Endodermal cell (in vitro differentiated cells): ENCODE results near the gene TCP11. TPM values are rescaled to one million over a fixed set of nuclear protein-coding genes. Genes with fewer than 3 reads are reported as not detected.

ENCODE experiments used
- DNase-seq: peaks from one replicate; pipeline ENCODE4 v3.0.0-alpha.2; 2017
- H3K27ac ChIP-seq: 2 replicates; pipeline ENCODE4 v1.5.1; 2013; ENCODE audit warnings: mild to moderate bottlenecking, low read depth, low read length, moderate library complexity
- H3K27me3 ChIP-seq: 2 replicates; pipeline ENCODE4 v1.6.1; 2013; ENCODE audit warnings: mild to moderate bottlenecking, low read length, moderate library complexity; ENCODE audit not compliant: insufficient read depth, control insufficient read depth, poor library complexity, severe bottlenecking
- H3K36me3 ChIP-seq: 2 replicates; pipeline ENCODE4 v1.7.0; 2013; ENCODE audit warnings: mild to moderate bottlenecking, low read length, moderate library complexity; ENCODE audit not compliant: control insufficient read depth, insufficient read depth
- H3K4me1 ChIP-seq: one replicate; pipeline ENCODE4 v1.7.0; 2013; ENCODE audit warnings: low read length; ENCODE audit not compliant: control insufficient read depth, insufficient read depth
- H3K4me3 ChIP-seq: 2 replicates; pipeline ENCODE4 v1.5.1; 2013; ENCODE audit warnings: mild to moderate bottlenecking, low read length, moderate library complexity
- H3K9ac ChIP-seq: 2 replicates; pipeline ENCODE4 v1.6.1; 2013; ENCODE audit warnings: mild to moderate bottlenecking, low read length, moderate library complexity; ENCODE audit not compliant: poor library complexity, severe bottlenecking; ENCODE audit errors: extremely low read depth
- H3K9me3 ChIP-seq: 2 replicates; pipeline ENCODE4 v1.6.1; 2013; ENCODE audit warnings: mild to moderate bottlenecking, low read length, moderate library complexity; ENCODE audit not compliant: control insufficient read depth
- H3K27ac Mint-ChIP-seq: 2 replicates; pipeline ENCODE4 v1.8.0; 2020; ENCODE audit warnings: mixed read lengths
- H3K27me3 Mint-ChIP-seq: 2 replicates; pipeline ENCODE4 v1.8.0; 2021; ENCODE audit warnings: mild to moderate bottlenecking, mixed read lengths; ENCODE audit not compliant: insufficient read depth
- H3K36me3 Mint-ChIP-seq: 2 replicates; pipeline ENCODE4 v1.8.0; 2020; ENCODE audit warnings: low read depth, mixed read lengths
- H3K4me1 Mint-ChIP-seq: 2 replicates; pipeline ENCODE4 v1.8.0; 2020; ENCODE audit warnings: mixed read lengths
- H3K4me3 Mint-ChIP-seq: 2 replicates; pipeline ENCODE4 v1.8.0; 2020; ENCODE audit warnings: mild to moderate bottlenecking, moderate library complexity, mixed read lengths
- H3K9me3 Mint-ChIP-seq: 2 replicates; pipeline ENCODE4 v1.8.0; 2020; ENCODE audit warnings: mild to moderate bottlenecking, mixed read lengths
- CTCF ChIP-seq: fragments of 200-600 bp; sonication (generic); conservative IDR thresholded peaks from 2 replicates; pipeline ENCODE4 v1.5.0; 2021; ENCODE audit warnings: antibody characterized with exemption, mild to moderate bottlenecking
- WGBS, 2 experiments: methylation state at CpG; one replicate each; pipeline versions ENCODE4 v1.1.5 to v1.1.7; 2013; ENCODE audit warnings: missing lambda C conversion rate in 2 of 2, mixed read lengths in 1 of 2; ENCODE audit not compliant: insufficient coverage in 1 of 2, insufficient read length in 1 of 2; 5-methylcytosine and 5-hydroxymethylcytosine counted together
- total RNA-seq, 2 donors: library from RNA; stranded (reverse); fragmentation: NEBNext Ultra II Directional in 1 of 2; extraction: Animal tissue kit (Norgen Biotek cat#: 25700) in 1 of 2; gene quantifications; 2 replicates in 1 of 2; 3 replicates in 1 of 2; pipeline ENCODE4 v1.2.1, GENCODE V29; 2021

The TCP11 gene
- total RNA-seq, 2 donors from 2014 or later, result not detected

GRCh38 chr6:35186571-35186970 is 45.4 kb upstream of the TCP11 start:
- peaks cover 88% of the 10 kb centered on the region for H3K27me3 Mint-ChIP-seq
- WGBS, 2 experiments, result 76 to 92% methylated on average over 1 to 2 of the region's 2 CpGs
- DNase-seq, result no peak
- Histone ChIP-seq H3K27ac (no peak overlapping the region), H3K4me3 (no peak overlapping the region), H3K9ac (no peak overlapping the region), H3K9me3 (peaks cover 16% of the 10 kb centered on the region), H3K36me3 (no peaks in the 10 kb centered on the region), H3K27me3 (peaks cover 93% of the 10 kb centered on the region), H3K4me1 (peaks cover 4% of the 10 kb centered on the region)
- H3K9me3 Mint-ChIP-seq, result peaks cover 5% of the 10 kb centered on the region
- no peak for TF ChIP-seq CTCF
- no peaks in the 10 kb centered on the region for H3K36me3 Mint-ChIP-seq
- peaks cover 10% of the 10 kb centered on the region for H3K4me1 Mint-ChIP-seq
- no peak overlapping the region for H3K27ac Mint-ChIP-seq
- no peak overlapping the region for H3K4me3 Mint-ChIP-seq

GRCh38 chr6:35185971-35186370 is 44.8 kb upstream of the TCP11 start:
- Mint-ChIP-seq H3K4me1 (peaks cover 10% of the 10 kb centered on the region), H3K27ac (no peak overlapping the region), H3K36me3 (no peaks in the 10 kb centered on the region), H3K9me3 (peaks cover 5% of the 10 kb centered on the region), H3K27me3 (peaks cover 88% of the 10 kb centered on the region), H3K4me3 (no peak overlapping the region)
- H3K9me3 ChIP-seq, result peaks cover 16% of the 10 kb centered on the region
- no peak for TF ChIP-seq CTCF
- peaks cover 93% of the 10 kb centered on the region for H3K27me3 ChIP-seq
- no peaks in the 10 kb centered on the region for H3K36me3 ChIP-seq
- DNase-seq, result no peak
- no peak overlapping the region for H3K9ac ChIP-seq
- peaks cover 4% of the 10 kb centered on the region for H3K4me1 ChIP-seq
- no peak overlapping the region for H3K4me3 ChIP-seq
- WGBS, 2 experiments, result 38% methylated on average over 1 of the region's 1 CpG; no CpG with 5 or more reads in 1 of the 2 experiments
- no peak overlapping the region for H3K27ac ChIP-seq

GRCh38 chr6:35185302-35185681 is 44.2 kb upstream of the TCP11 start:
- Mint-ChIP-seq H3K4me1 (peaks cover 10% of the 10 kb centered on the region), H3K4me3 (no peak overlapping the region), H3K9me3 (peaks cover 5% of the 10 kb centered on the region), H3K27me3 (peaks cover 85% of the 10 kb centered on the region), H3K27ac (no peak overlapping the region), H3K36me3 (no peaks in the 10 kb centered on the region)
- peaks cover 4% of the 10 kb centered on the region for H3K4me1 ChIP-seq
- peaks cover 16% of the 10 kb centered on the region for H3K9me3 ChIP-seq
- H3K36me3 ChIP-seq, result no peaks in the 10 kb centered on the region
- no peak overlapping the region for H3K27ac ChIP-seq
- no peak overlapping the region for H3K4me3 ChIP-seq
- peaks cover 93% of the 10 kb centered on the region for H3K27me3 ChIP-seq
- DNase-seq, result no peak
- TF ChIP-seq CTCF, result no peak
- 66 to 88% methylated on average over 3 to 5 of the region's 6 CpGs for WGBS, 2 experiments
- no peak overlapping the region for H3K9ac ChIP-seq
